Raji (cell line): ENCODE measurements around the gene PLA2G1B.

Experiments
- POLR2A ChIP-seq: IDR thresholded peaks from 2 replicates; pipeline ENCODE4 v1.6.1; 2011; ENCODE audit warnings: low read depth, low read length, control low read depth; ENCODE audit not compliant: insufficient read depth

Gene PLA2G1B

DNA sequence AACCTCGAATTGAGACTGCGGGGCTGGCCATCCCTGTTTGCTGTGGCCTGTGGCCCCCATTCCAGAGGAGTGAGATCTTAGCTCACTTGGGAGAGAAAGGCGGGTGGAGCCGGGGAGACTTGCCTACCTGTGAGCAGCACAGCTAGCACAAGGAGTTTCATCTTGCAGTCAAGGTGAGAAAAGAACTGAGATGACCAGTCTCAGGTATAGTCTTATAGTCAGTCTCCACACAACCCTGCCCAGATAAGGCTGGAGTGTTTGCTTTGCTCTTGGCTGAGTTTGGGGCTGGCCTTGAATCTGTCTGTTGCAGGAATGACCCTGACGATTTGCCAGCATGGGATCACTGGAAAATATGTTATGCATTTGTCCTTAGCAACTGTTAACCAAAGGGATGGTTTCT is at the start of gene PLA2G1B:
Gene PLA2G1B, minus strand, starts transcription at position 187 of the 400 bp plus-strand sequence. Its CDS starts 26 bp downstream, at position 161.
- TF ChIP-seq POLR2A, result no peak

GRCh38 chr12:120376934-120377572 is 49.5 kb upstream of the PLA2G1B start:
- no peak for TF ChIP-seq POLR2A

- TF ChIP-seq POLR2A, result no peak
These were observed 48.8 kb upstream of the PLA2G1B start for GRCh38 chr12:120376416-120376815.

- TF ChIP-seq POLR2A, result no peak
These were observed 48.4 kb upstream of the PLA2G1B start for GRCh38 chr12:120376009-120376408.

DNA sequence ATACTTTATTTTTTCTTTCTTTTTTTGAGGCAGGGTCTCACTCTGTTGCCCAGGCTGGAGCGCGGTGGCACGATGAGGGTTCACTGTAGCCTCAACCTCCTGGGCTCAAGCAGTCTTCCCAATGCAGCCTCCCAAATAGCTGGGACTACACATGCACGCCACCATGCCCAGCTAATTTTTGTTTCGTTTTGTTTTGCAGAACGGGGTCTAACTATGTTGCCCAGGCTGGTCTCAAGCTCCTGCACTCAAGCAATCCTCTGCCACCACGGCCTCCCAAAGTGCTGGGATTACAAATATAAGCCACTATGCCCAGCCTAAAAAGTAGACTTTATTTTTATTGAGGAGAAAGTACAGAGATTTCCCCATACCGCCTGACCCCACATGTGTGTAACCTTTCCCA is 46.1 kb upstream of the PLA2G1B start:
- no peak for TF ChIP-seq POLR2A

- no peak for TF ChIP-seq POLR2A
These were observed 43.0 kb upstream of the PLA2G1B start for GRCh38 chr12:120370343-120371243.

GRCh38 chr12:120369603-120370342 is 42.2 kb upstream of the PLA2G1B start:
- no peak for TF ChIP-seq POLR2A

DNA sequence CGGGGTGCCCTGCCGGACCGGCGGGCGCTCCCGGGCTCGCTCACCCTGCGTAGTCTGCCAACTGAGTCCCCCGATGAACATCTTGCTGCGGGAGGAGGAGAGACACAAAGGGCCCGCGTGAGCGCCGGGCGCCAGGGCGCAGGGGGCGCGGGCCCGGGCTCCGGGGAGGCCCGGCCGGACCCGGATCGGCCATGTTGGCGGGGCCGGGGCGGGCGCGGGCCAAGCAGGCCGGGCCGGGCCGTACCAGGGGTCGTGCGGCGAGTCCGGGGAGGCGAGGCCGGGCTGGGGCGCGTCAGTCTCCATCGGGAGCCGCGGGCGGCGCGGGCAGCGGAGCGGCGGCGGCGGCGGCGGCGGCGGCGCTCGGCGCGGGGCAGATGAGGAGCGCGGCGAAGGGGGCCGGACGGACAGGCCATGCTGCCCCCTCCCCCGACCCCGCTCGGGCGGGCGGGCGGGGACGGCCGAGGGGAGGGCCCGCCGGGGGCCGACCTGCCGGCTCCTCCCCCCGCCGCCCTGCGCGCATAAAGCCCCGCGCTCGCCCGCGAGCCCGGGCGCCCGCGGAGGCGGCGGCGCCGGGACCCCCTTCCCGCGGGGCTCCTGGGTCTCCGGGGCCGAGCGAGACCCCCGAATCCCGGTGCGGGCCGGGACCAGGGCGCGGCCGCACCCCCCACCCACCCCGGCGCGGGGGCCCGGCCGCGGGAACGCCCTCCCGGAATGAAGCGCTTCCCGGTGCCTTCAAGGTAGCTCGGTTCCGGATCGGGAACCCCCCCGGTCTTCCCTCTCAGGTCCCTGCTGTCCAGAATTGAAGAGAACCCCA is 41.4 kb upstream of the PLA2G1B start, which contains the start of gene MSI1:
Gene MSI1, minus strand, starts transcription at position 376 of the 814 bp plus-strand sequence. Its CDS starts 73 bp downstream, at position 303.
- TF ChIP-seq POLR2A, result no peak

DNA sequence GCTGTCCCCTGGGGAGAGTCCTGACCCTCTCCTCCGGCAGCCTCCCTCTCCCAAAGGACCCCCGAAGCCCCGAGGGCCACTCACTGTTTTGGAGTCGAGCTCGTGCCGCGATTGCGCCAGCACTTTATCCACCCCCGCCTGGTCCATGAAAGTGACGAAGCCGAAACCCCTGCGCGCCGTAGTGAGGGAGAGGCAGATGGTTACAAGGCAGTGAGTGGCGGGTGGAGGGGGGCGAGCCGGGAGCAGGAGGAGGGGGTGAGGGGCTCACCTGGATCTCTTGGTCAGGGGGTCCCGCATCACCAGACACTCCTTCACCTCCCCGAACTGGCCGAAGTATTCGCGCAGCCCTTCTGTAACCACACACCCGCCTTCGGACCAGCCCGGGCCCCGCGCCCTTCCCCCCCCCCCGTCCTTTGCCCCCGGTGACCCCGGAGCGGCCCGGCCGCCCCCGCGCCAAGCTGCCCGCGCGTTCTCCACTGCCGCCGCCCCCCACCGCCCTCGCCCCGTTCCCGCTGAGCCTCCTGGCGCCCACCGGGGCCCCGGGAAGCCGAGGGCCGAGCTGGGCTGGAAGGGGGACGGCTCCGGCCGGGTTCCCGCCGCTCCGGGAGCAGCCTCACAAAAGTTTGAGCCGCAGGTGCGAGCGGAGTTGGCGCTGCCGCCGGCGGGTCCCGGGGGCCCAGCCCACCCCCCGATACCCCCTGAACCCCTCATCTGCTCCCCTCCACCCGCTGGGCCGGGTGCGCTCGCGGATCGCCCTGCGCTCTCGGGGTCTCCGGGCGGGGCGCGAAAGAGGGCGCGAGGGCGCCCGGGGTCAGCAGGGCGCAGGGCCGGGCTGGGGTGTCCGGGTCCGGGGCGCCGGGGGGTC is 40.6 kb upstream of the PLA2G1B start:
- TF ChIP-seq POLR2A, result no peak

GRCh38 chr12:120367233-120367923 is 39.8 kb upstream of the PLA2G1B start:
- no peak for TF ChIP-seq POLR2A

- no peak for TF ChIP-seq POLR2A
These were observed 39.3 kb upstream of the PLA2G1B start for GRCh38 chr12:120366845-120367232.

DNA sequence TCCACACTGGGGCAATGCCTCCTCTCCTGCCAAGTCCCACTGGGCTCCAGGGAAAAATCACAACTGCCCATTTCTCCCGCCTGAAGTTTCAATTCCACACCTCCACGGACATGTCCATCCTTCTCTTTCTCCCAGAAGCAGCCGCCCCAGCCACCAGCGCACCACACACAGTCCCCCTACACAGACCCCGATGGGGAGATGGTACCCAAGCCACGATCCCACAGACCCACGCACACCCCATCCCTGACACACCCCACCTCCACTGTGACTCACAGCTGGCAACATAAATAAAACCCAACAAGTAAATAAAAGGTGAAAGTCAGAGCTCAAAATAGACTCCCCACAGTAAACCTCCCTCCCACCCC is 38.7 kb upstream of the PLA2G1B start:
- TF ChIP-seq POLR2A, result no peak

DNA sequence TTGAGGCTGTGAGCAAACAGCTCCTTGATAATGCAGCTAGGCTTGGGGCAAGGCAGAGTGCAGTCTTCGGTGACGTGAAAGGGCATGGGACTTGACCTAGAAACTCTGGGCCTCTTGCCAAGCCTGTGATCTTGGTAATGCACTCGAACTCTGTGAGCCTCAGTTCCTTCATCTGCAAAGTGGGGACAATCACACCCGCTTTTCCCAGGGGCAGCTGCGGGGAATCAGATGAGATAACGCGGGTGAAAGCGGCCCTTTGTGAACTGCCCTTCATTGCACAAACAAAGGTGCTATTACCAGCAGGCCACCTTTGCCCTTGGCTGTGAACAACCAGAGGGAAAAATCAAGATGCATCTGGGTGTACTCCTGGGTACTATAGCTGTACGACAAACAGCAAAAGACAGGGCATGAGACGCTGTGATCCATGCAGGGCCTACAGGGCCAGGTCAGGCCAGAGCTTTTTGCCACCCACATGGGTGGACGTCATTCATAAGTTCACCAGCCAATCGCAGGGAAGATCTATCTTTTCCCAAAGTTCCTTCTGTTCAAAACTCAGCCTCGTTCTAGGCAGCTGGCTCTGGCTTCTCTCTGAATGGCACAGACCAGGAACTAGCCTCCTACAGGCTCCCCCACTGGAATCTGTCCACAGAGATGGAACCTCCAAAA is 38.2 kb upstream of the PLA2G1B start:
- no peak for TF ChIP-seq POLR2A

- TF ChIP-seq POLR2A, result no peak
These were observed 36.9 kb upstream of the PLA2G1B start for GRCh38 chr12:120364487-120364886.
